22Rv1 (cell line): ENCODE measurements around the gene UGT1A6.

Source experiments
- H3K27ac ChIP-seq: fragments of 450-650 bp; 2 replicates; pipeline ENCODE4 v1.5.1; 2017
- CTCF ChIP-seq: fragments of 450-650 bp; IDR thresholded peaks from 2 replicates; pipeline ENCODE4 v1.5.1; 2017; ENCODE audit warnings: mild to moderate bottlenecking
- ZFX ChIP-seq: fragments of 450-650 bp; IDR thresholded peaks from 2 replicates; pipeline ENCODE4 v1.6.1; 2017; ENCODE audit warnings: antibody characterized with exemption, borderline replicate concordance

The UGT1A6 gene

GRCh38 chr2:233754872-233755611, 62.4 kb downstream of the UGT1A6 start:
- TF ChIP-seq CTCF (no peak), ZFX (no peak)
- no peak overlapping the region for H3K27ac ChIP-seq

GRCh38 chr2:233756429-233757081, 63.9 kb downstream of the UGT1A6 start:
- TF ChIP-seq ZFX (no peak), CTCF (no peak)
- peak overlapping the region; percentile 42; the same call in 1 of the 2 replicates for H3K27ac ChIP-seq

GRCh38 chr2:233758141-233758540, 65.5 kb downstream of the UGT1A6 start:
- peak overlapping the region; percentile 22; the same call in 1 of the 2 replicates for H3K27ac ChIP-seq
- TF ChIP-seq ZFX (no peak), CTCF (no peak)

- TF ChIP-seq CTCF, result no peak
- TF ChIP-seq ZFX, result no peak
- H3K27ac ChIP-seq, result peak overlapping the region; percentile 70
Measured at GRCh38 chr2:233758849-233759248, 66.2 kb downstream of the UGT1A6 start.

GRCh38 chr2:233760043-233760442, 67.4 kb downstream of the UGT1A6 start, which contains the start of gene UGT1A1:
UGT1A1 (plus strand) TSS chr2:233760270; CDS start chr2:233760288, 18 bp downstream.
- peak within 1 kb of the TSS; percentile 70 for H3K27ac ChIP-seq
- TF ChIP-seq ZFX (no peak), CTCF (no peak)

GRCh38 chr2:233761040-233761769, 68.5 kb downstream of the UGT1A6 start:
- H3K27ac ChIP-seq, result peak overlapping the region; percentile 70; the same call in 1 of the 2 replicates
- no peak for TF ChIP-seq CTCF
- TF ChIP-seq ZFX, result no peak
